ENCODE results near the gene SLC49A3. TPM values are rescaled to one million over a fixed set of nuclear protein-coding genes. Genes with fewer than 3 reads are reported as not detected.

Gene SLC49A3
- total RNA-seq, 2 donors from 2014 or later = 10.0 to 12.0 TPM

GRCh38 chr4:666822-667544 is 22.0 kb downstream of the SLC49A3 start:
- no peak for DNase-seq (ENCODE audit: low spot score)
- no peak overlapping the region for H3K27ac ChIP-seq
- peaks cover 0 to 18% of the 10 kb centered on the region in 2 donors for H3K4me1 ChIP-seq
- no peaks in the 10 kb centered on the region for H3K27me3 ChIP-seq
- H3K4me3 ChIP-seq = no peak overlapping the region
- H3K36me3 ChIP-seq = peaks cover 14% of the 10 kb centered on the region
- H3K9me3 ChIP-seq = no peaks in the 10 kb centered on the region
- TF ChIP-seq, protein P1, sequence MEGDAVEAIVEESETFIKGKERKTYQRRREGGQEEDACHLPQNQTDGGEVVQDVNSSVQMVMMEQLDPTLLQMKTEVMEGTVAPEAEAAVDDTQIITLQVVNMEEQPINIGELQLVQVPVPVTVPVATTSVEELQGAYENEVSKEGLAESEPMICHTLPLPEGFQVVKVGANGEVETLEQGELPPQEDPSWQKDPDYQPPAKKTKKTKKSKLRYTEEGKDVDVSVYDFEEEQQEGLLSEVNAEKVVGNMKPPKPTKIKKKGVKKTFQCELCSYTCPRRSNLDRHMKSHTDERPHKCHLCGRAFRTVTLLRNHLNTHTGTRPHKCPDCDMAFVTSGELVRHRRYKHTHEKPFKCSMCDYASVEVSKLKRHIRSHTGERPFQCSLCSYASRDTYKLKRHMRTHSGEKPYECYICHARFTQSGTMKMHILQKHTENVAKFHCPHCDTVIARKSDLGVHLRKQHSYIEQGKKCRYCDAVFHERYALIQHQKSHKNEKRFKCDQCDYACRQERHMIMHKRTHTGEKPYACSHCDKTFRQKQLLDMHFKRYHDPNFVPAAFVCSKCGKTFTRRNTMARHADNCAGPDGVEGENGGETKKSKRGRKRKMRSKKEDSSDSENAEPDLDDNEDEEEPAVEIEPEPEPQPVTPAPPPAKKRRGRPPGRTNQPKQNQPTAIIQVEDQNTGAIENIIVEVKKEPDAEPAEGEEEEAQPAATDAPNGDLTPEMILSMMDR (IDR thresholded peaks at IDR 0.05) = no peak

- H3K9me3 ChIP-seq = no peaks in the 10 kb centered on the region
- TF ChIP-seq, protein P1 (IDR thresholded peaks at IDR 0.05) = no peak
- no peak overlapping the region for H3K27ac ChIP-seq
- no peaks in the 10 kb centered on the region for H3K27me3 ChIP-seq
- peaks cover 0 to 18% of the 10 kb centered on the region in 2 donors for H3K4me1 ChIP-seq
- H3K4me3 ChIP-seq = no peak overlapping the region
- DNase-seq (ENCODE audit: low spot score) = no peak
- H3K36me3 ChIP-seq = peaks cover 8% of the 10 kb centered on the region
These were observed 22.5 kb downstream of the SLC49A3 start for GRCh38 chr4:666436-666810.

GRCh38 chr4:665751-666435 is 23.1 kb downstream of the SLC49A3 start:
- Histone ChIP-seq H3K27me3 (no peaks in the 10 kb centered on the region), H3K9me3 (no peaks in the 10 kb centered on the region), H3K4me3 (no peak overlapping the region), H3K4me1 (peaks cover 0 to 18% of the 10 kb centered on the region in 2 donors), H3K36me3 (peaks cover 5% of the 10 kb centered on the region), H3K27ac (no peak overlapping the region)
- TF ChIP-seq, protein P1 (IDR thresholded peaks at IDR 0.05) = no peak
- DNase-seq (ENCODE audit: low spot score) = no peak

DNA sequence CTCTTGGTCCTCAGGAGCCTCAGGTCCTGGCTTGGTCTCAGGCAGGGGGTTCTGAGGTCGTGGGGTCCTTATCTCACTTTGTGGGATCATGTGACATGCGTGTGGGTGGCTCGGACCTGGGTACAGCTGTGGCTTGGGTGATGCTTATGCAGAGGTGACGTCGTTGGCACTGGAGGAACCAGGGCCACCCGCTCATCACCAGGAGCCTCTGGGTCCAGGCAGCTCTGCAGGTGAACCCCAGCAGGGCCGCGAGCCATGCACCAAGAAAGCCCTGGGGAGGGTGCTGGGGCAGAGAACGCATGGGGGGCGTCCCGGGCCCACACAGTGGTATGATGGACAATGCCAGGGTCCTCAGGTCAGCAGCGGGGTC is 23.6 kb downstream of the SLC49A3 start:
- TF ChIP-seq, protein P1 (IDR thresholded peaks at IDR 0.05) = no peak
- no peak overlapping the region for H3K27ac ChIP-seq
- no peaks in the 10 kb centered on the region for H3K9me3 ChIP-seq
- no peaks in the 10 kb centered on the region for H3K27me3 ChIP-seq
- H3K36me3 ChIP-seq = peaks cover under 1% of the 10 kb centered on the region
- no peak for DNase-seq (ENCODE audit: low spot score)
- no peak overlapping the region for H3K4me3 ChIP-seq
- peaks cover 0 to 18% of the 10 kb centered on the region in 2 donors for H3K4me1 ChIP-seq

GRCh38 chr4:664713-665231 is 24.2 kb downstream of the SLC49A3 start:
- H3K4me1 ChIP-seq = peaks cover 0 to 18% of the 10 kb centered on the region in 2 donors
- TF ChIP-seq, protein P1 (IDR thresholded peaks at IDR 0.05) = no peak
- H3K36me3 ChIP-seq = no peaks in the 10 kb centered on the region
- no peak overlapping the region for H3K4me3 ChIP-seq
- H3K27me3 ChIP-seq = no peaks in the 10 kb centered on the region
- H3K27ac ChIP-seq = no peak overlapping the region
- no peak for DNase-seq (ENCODE audit: low spot score)
- no peaks in the 10 kb centered on the region for H3K9me3 ChIP-seq

Measured in right atrium auricular region (tissue), 2 donors.